HepG2 (cell line): ENCODE measurements around the gene GPBAR1. TPM values are rescaled to one million over a fixed set of nuclear protein-coding genes. Genes with fewer than 3 reads are reported as not detected.

Experiments
- ARNT2 ChIP-seq: sonication (generic); formaldehyde crosslinking; IDR thresholded peaks from 2 replicates; pipeline ENCODE4 v1.8.0; 2022; ENCODE audit warnings: mild to moderate bottlenecking, low read depth, missing genetic modification reagents, moderate library complexity
- CBX2 ChIP-seq, 2 experiments: fragments of 200-600 bp in 1 of 2; sonication (generic); formaldehyde crosslinking in 1 of 2; IDR thresholded peaks; 2 replicates each; pipeline versions ENCODE4 v1.7.0 to v1.8.1; 2018 to 2022; ENCODE audit warnings: low read depth in 2 of 2, low read length in 1 of 2, mild to moderate bottlenecking in 1 of 2, missing genetic modification reagents in 1 of 2
- DMAP1 ChIP-seq: IDR thresholded peaks from 2 replicates; pipeline ENCODE4 v1.6.1; 2016
- FOSL1 ChIP-seq: sonication (generic); formaldehyde crosslinking; IDR thresholded peaks from 2 replicates; pipeline ENCODE4 v1.9.0; 2021; ENCODE audit warnings: missing genetic modification reagents, borderline replicate concordance
- GATAD2A ChIP-seq: IDR thresholded peaks from 2 replicates; pipeline ENCODE4 v1.6.1; 2016
- MEIS1 ChIP-seq: sonication (generic); formaldehyde crosslinking; IDR thresholded peaks from 2 replicates; pipeline ENCODE4 v1.9.0; 2021; ENCODE audit warnings: mild to moderate bottlenecking, missing genetic modification reagents, moderate library complexity, borderline replicate concordance
- NR1H2 ChIP-seq: sonication (generic); formaldehyde crosslinking; IDR thresholded peaks from 2 replicates; pipeline ENCODE4 v1.8.1; 2022; ENCODE audit warnings: low read depth, missing genetic modification reagents, borderline replicate concordance
- POLR2G ChIP-seq: fragments of 200-400 bp; formaldehyde crosslinking; IDR thresholded peaks from 2 replicates; pipeline ENCODE4 v1.6.1; 2018; ENCODE audit warnings: mild to moderate bottlenecking, low read depth, low read length, moderate library complexity
- TARDBP ChIP-seq: sonication (generic); formaldehyde crosslinking; IDR thresholded peaks from 2 replicates; pipeline ENCODE4 v1.8.0; 2022; ENCODE audit warnings: mild to moderate bottlenecking, missing genetic modification reagents
- ZFP41 ChIP-seq: sonication (generic); formaldehyde crosslinking; IDR thresholded peaks from 2 replicates; pipeline ENCODE4 v1.4.0; 2020; ENCODE audit warnings: mild to moderate bottlenecking, missing genetic modification reagents, borderline replicate concordance
- ZNF549 ChIP-seq: sonication (generic); formaldehyde crosslinking; IDR thresholded peaks from 2 replicates; pipeline ENCODE4 v1.5.0; 2020; ENCODE audit warnings: missing genetic modification reagents
- ZNF550 ChIP-seq: sonication (generic); formaldehyde crosslinking; IDR thresholded peaks from 2 replicates; pipeline ENCODE4 v1.4.0; 2020; ENCODE audit warnings: mild to moderate bottlenecking, missing genetic modification reagents, borderline replicate concordance
- ZNF557 ChIP-seq: sonication (generic); formaldehyde crosslinking; IDR thresholded peaks from 2 replicates; pipeline ENCODE4 v1.4.0; 2020; ENCODE audit warnings: missing genetic modification reagents
- ZNF597 ChIP-seq: sonication (generic); formaldehyde crosslinking; IDR thresholded peaks from 2 replicates; pipeline ENCODE4 v1.5.0; 2020; ENCODE audit warnings: missing genetic modification reagents
- ZNF674 ChIP-seq: sonication (generic); formaldehyde crosslinking; IDR thresholded peaks from 2 replicates; pipeline ENCODE4 v1.5.0; 2020; ENCODE audit warnings: low read depth, mild to moderate bottlenecking, missing genetic modification reagents
- ZNF724P ChIP-seq: sonication (generic); formaldehyde crosslinking; IDR thresholded peaks from 2 replicates; pipeline ENCODE4 v1.8.0; 2022; ENCODE audit warnings: missing genetic modification reagents, borderline replicate concordance
- ZNF772 ChIP-seq: sonication (generic); formaldehyde crosslinking; IDR thresholded peaks from 2 replicates; pipeline ENCODE4 v1.5.0; 2020; ENCODE audit warnings: mild to moderate bottlenecking, missing genetic modification reagents
- ZNF792 ChIP-seq: IDR thresholded peaks from 2 replicates; pipeline ENCODE4 v1.6.1; 2016
- ZSCAN20 ChIP-seq: sonication (generic); formaldehyde crosslinking; IDR thresholded peaks from 2 replicates; pipeline ENCODE4 v1.4.0; 2020; ENCODE audit warnings: missing genetic modification reagents, mild to moderate bottlenecking, borderline replicate concordance
- polyA plus RNA-seq, 8 experiments: library from polyadenylated mRNA; depleted of rRNA in 3 of 8; stranded (reverse) in 7 of 8; unstranded in 1 of 8; fragments of >200 nt; fragmentation: Illumina TruSeq in 4 of 8; extraction: Trizol in 4 of 8; gene quantifications; 2 replicates each; pipeline versions ENCODE4 v1.2.1 to v1.2.3, GENCODE V29; 2011 to 2016; ENCODE audit warnings: low read depth in 4 of 8, missing spikeins in 1 of 8, mixed read lengths in 1 of 8; ENCODE audit not compliant: insufficient read depth in 1 of 8
- total RNA-seq, 5 experiments: library from RNA; depleted of rRNA; stranded (reverse); fragments of >200 nt; fragmentation: Illumina TruSeq; extraction: Trizol; gene quantifications; 2 replicates each; pipeline ENCODE4 v1.2.3, GENCODE V29; 2016; ENCODE audit warnings: low read depth in 1 of 5
- TF ChIP-seq, protein P1 (sequence below): sonication (generic); formaldehyde crosslinking; IDR thresholded peaks from 2 replicates; pipeline ENCODE4 v1.5.0; 2020; ENCODE audit warnings: mild to moderate bottlenecking, missing genetic modification reagents, borderline replicate concordance
- TF ChIP-seq, protein P2 (sequence below): sonication (generic); formaldehyde crosslinking; IDR thresholded peaks from 2 replicates; pipeline ENCODE4 v1.5.1; 2020; ENCODE audit warnings: mild to moderate bottlenecking, moderate library complexity, missing genetic modification reagents

Gene GPBAR1
- total and polyA plus RNA-seq, 2 of the 13 experiments (the other 11 are each of a cell fraction or from before 2014, with no cell fraction given), result 0.05 to 0.09 TPM

DNA sequence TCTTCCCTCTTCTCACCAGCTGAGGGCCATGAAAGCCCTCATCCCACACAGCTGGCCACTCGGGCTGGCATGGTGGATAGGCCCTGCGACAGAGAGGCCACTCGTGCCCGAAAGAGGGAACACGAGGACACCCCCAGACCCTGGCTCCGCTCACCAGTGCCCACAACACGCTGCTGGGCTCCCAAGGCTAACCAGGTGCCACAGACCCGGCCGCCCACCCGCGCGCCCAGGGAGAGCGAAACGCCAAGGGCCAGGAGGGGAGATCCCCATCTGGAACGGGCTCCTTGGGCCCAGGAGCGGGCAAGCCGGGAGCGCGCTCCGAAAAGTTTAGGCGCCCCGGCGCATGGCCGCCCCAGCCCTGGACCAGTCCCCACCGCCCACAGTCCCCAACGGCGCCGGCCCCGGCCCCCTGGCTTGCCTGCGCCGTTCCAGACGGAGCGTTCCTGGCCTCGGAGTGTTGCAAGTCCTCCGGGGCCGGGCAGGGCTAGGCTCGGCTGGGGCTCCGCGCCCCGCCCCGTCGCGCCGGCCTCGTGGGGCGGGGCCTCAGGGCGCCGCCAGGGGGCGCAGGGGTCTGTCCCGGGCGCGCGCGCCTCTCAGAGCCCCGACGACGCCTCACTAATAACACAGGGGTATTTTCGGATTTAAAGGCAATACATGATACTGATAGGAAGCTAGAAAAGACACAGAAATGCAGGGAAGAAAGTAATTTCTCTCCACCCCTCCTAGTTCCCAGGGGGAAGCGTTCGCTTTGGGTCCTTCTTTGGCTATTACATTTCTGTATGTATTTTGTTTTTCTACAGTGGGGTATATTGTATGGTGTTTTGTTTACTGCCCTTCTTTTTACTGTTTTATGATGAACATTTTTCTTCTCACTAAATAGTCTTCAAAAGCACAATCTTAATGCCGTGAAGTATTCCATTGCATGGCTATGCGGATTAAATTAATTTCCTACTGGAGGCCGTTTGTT lies 31.5 kb downstream of the GPBAR1 start, which contains the start of gene TMBIM1 (continued):
- TF ChIP-seq ZSCAN20 (CRISPR knock-in tag) (no peak), NR1H2 (CRISPR knock-in tag) (peak; percentile 68; the same call in 1 of the 2 replicates), ZNF597 (no peak), GATAD2A (CRISPR knock-in tag) (no peak), TARDBP (CRISPR knock-in tag) (no peak), DMAP1 (CRISPR knock-in tag) (peak; percentile 65), ZNF549 (CRISPR knock-in tag) (no peak), ZNF557 (CRISPR knock-in tag) (no peak), ZNF674 (no peak; the same call in 1 of the 2 replicates), ZNF772 (CRISPR knock-in tag) (peak; percentile 36; the same call in 1 of the 2 replicates), ARNT2 (0 out of 2 replicates have a peak, but pooled peaks have one; percentile 28), ZFP41 (0 out of 2 replicates have a peak, but pooled peaks have one; percentile 70), ZNF792 (CRISPR knock-in tag) (peak; percentile 19; the same call in 1 of the 2 replicates), MEIS1 (CRISPR knock-in tag) (no peak; the same call in 1 of the 2 replicates), ZNF724P (no peak), POLR2G (peak; percentile 79), ZNF550 (no peak), CBX2 (IDR thresholded peaks at IDR 0.05; ENCODE audit: low read depth, low read length) (no peak), CBX2 (CRISPR knock-in tag; IDR thresholded peaks at IDR 0.05; ENCODE audit: low read depth) (no peak), FOSL1 (no peak)
- TF ChIP-seq, protein P1, sequence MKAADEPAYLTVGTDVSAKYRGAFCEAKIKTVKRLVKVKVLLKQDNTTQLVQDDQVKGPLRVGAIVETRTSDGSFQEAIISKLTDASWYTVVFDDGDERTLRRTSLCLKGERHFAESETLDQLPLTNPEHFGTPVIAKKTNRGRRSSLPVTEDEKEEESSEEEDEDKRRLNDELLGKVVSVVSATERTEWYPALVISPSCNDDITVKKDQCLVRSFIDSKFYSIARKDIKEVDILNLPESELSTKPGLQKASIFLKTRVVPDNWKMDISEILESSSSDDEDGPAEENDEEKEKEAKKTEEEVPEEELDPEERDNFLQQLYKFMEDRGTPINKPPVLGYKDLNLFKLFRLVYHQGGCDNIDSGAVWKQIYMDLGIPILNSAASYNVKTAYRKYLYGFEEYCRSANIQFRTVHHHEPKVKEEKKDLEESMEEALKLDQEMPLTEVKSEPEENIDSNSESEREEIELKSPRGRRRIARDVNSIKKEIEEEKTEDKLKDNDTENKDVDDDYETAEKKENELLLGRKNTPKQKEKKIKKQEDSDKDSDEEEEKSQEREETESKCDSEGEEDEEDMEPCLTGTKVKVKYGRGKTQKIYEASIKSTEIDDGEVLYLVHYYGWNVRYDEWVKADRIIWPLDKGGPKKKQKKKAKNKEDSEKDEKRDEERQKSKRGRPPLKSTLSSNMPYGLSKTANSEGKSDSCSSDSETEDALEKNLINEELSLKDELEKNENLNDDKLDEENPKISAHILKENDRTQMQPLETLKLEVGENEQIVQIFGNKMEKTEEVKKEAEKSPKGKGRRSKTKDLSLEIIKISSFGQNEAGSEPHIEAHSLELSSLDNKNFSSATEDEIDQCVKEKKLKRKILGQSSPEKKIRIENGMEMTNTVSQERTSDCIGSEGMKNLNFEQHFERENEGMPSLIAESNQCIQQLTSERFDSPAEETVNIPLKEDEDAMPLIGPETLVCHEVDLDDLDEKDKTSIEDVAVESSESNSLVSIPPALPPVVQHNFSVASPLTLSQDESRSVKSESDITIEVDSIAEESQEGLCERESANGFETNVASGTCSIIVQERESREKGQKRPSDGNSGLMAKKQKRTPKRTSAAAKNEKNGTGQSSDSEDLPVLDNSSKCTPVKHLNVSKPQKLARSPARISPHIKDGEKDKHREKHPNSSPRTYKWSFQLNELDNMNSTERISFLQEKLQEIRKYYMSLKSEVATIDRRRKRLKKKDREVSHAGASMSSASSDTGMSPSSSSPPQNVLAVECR (CRISPR knock-in tag), result peak; percentile 78; the same call in 1 of the 2 replicates
- TF ChIP-seq, protein P2, sequence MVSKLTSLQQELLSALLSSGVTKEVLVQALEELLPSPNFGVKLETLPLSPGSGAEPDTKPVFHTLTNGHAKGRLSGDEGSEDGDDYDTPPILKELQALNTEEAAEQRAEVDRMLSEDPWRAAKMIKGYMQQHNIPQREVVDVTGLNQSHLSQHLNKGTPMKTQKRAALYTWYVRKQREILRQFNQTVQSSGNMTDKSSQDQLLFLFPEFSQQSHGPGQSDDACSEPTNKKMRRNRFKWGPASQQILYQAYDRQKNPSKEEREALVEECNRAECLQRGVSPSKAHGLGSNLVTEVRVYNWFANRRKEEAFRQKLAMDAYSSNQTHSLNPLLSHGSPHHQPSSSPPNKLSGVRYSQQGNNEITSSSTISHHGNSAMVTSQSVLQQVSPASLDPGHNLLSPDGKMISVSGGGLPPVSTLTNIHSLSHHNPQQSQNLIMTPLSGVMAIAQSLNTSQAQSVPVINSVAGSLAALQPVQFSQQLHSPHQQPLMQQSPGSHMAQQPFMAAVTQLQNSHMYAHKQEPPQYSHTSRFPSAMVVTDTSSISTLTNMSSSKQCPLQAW (CRISPR knock-in tag), result peak; percentile 82
